PC-3 (cell line): ENCODE data around the gene ERO1B. TPM values are rescaled to one million over a fixed set of nuclear protein-coding genes. Genes with fewer than 3 reads are reported as not detected.

Source experiments
- ATAC-seq: fragments of 200-7000 bp; cut with Tn5 transposase; 2 replicates; pipeline ENCODE4 v1.9.1; 2020; ENCODE audit warnings: mild to moderate bottlenecking, moderate library complexity
- BruUV-seq: library from RNA; stranded (reverse); fragments of 400-500 nt; replicated peaks from 2 replicates; lab custom pipeline; 2021; lab: Mats Ljungman, UMichigan
- CTCF ChIA-PET: fragments of 300-600 bp; sonication (Branson Sonifier 250); formaldehyde crosslinking; loops from one replicate; lab custom pipeline; 2022; ENCODE audit warnings: antibody characterized with exemption; lab: Charles Lee
- POLR2A ChIA-PET: fragments of 300-600 bp; sonication (Branson Sonifier 250); formaldehyde crosslinking; loops from one replicate; lab custom pipeline; 2022; ENCODE audit warnings: antibody characterized with exemption; ENCODE audit not compliant: unreplicated experiment; lab: Charles Lee
- DNase-seq: peaks from one replicate; pipeline ENCODE4 v3.0.0-alpha.2; 2015
- H2AFZ ChIP-seq: fragments of 300-600 bp; sonication (generic); 2 replicates; pipeline ENCODE4 v1.6.0; 2016; ENCODE audit warnings: antibody characterized with exemption, low read length
- H3F3A ChIP-seq: fragments of 300-600 bp; sonication (generic); one replicate; pipeline ENCODE4 v1.6.0; 2017; ENCODE audit warnings: antibody characterized with exemption, low read length, control low read depth, mild to moderate bottlenecking; ENCODE audit not compliant: unreplicated experiment
- H3K27ac ChIP-seq: fragments of 300-600 bp; sonication (generic); 2 replicates; pipeline ENCODE4 v1.5.1; 2016; ENCODE audit warnings: mild to moderate bottlenecking, low read length
- H3K27me3 ChIP-seq: fragments of 300-600 bp; sonication (generic); 2 replicates; pipeline ENCODE4 v1.6.1; 2016; ENCODE audit warnings: low read length, mixed read lengths
- H3K36me3 ChIP-seq: fragments of 300-600 bp; sonication (generic); 2 replicates; pipeline ENCODE4 v1.6.1; 2016; ENCODE audit warnings: low read depth, mixed run types, low read length, mixed read lengths
- H3K4me1 ChIP-seq: fragments of 300-600 bp; sonication (generic); 2 replicates; pipeline ENCODE4 v1.5.1; 2016; ENCODE audit warnings: low read length; ENCODE audit not compliant: insufficient read depth
- H3K4me2 ChIP-seq: fragments of 300-600 bp; sonication (generic); 2 replicates; pipeline ENCODE4 v1.6.0; 2016; ENCODE audit warnings: low read length
- H3K4me3 ChIP-seq: fragments of 300-600 bp; sonication (generic); 2 replicates; pipeline ENCODE4 v1.5.1; 2016; ENCODE audit warnings: mild to moderate bottlenecking, low read length, mixed read lengths
- H3K79me2 ChIP-seq: fragments of 300-600 bp; sonication (generic); 2 replicates; pipeline ENCODE4 v1.6.1; 2017; ENCODE audit warnings: low read length, mixed read lengths
- H3K9ac ChIP-seq: fragments of 300-600 bp; sonication (generic); 2 replicates; pipeline ENCODE4 v1.6.0; 2016; ENCODE audit warnings: mild to moderate bottlenecking, low read length
- H3K9me2 ChIP-seq: fragments of 300-600 bp; sonication (generic); replicated peaks from 2 replicates; pipeline ENCODE4 v1.6.1; 2016; ENCODE audit warnings: mixed run types, low read length, mixed read lengths
- H3K9me3 ChIP-seq: fragments of 300-600 bp; sonication (generic); 2 replicates; pipeline ENCODE4 v1.6.1; 2016; ENCODE audit warnings: low read length, mixed read lengths
- H4K20me1 ChIP-seq: fragments of 300-600 bp; sonication (generic); 2 replicates; pipeline ENCODE4 v1.6.1; 2016; ENCODE audit warnings: low read length, mixed read lengths
- CTCF ChIP-seq: fragments of 300-600 bp; sonication (generic); conservative IDR thresholded peaks from 2 replicates; pipeline ENCODE4 v1.5.1; 2017; ENCODE audit warnings: antibody characterized with exemption, low read depth, mild to moderate bottlenecking, low read length
- EZH2 ChIP-seq: fragments of 300-600 bp; sonication (generic); IDR thresholded peaks from one replicate; pipeline ENCODE4 v1.6.1; 2017; ENCODE audit warnings: antibody characterized with exemption, mild to moderate bottlenecking, low read length; ENCODE audit not compliant: unreplicated experiment
- EZH2phosphoT487 ChIP-seq: fragments of 300-600 bp; sonication (generic); IDR thresholded peaks from 2 replicates; pipeline ENCODE4 v1.6.1; 2018; ENCODE audit warnings: mild to moderate bottlenecking, antibody characterized with exemption, low read length, borderline replicate concordance
- intact Hi-C: fragments of 100-400 bp; cut with micrococcal nuclease; formaldehyde crosslinking; loops from 2 replicates; pipeline ENCODE4 v1.9.0; 2023
- total RNA-seq: library from RNA; depleted of rRNA; stranded (reverse); fragments of >200 nt; gene quantifications from 2 replicates; pipeline ENCODE4 v1.2.3, GENCODE V29; 2014

Gene ERO1B
- total RNA-seq, 1 experiment from 2014 or later: 0.95 TPM

- intact Hi-C loops: no loop called here
- Histone ChIP-seq H3K4me1 (no peaks in the 10 kb centered on the region), H3K9me2 (no peaks in the 10 kb centered on the region), H3K4me3 (no peak overlapping the region), H3K9ac (no peak overlapping the region), H3F3A (no peaks in the 10 kb centered on the region), H3K4me2 (no peak overlapping the region), H3K27ac (no peak overlapping the region), H4K20me1 (no peaks in the 10 kb centered on the region), H2AFZ (no peak overlapping the region), H3K27me3 (no peaks in the 10 kb centered on the region), H3K9me3 (no peaks in the 10 kb centered on the region), H3K36me3 (no peaks in the 10 kb centered on the region), H3K79me2 (no peaks in the 10 kb centered on the region)
- BruUV-seq: no TSS peak
- DNase-seq (no peak), ATAC-seq (no peak)
- TF ChIP-seq EZH2phosphoT487 (no peak), EZH2 (no peak), CTCF (no peak)
- ChIA-PET CTCF (no interaction called here), POLR2A (no interaction called here)
Observed at GRCh38 chr1:236228411-236228810, 53.3 kb downstream of the ERO1B start.

- Histone ChIP-seq H3K9me3 (no peaks in the 10 kb centered on the region), H3K27me3 (no peaks in the 10 kb centered on the region), H4K20me1 (no peaks in the 10 kb centered on the region), H3K36me3 (no peaks in the 10 kb centered on the region), H3K9ac (no peak overlapping the region), H3K79me2 (no peaks in the 10 kb centered on the region), H3K9me2 (no peaks in the 10 kb centered on the region), H3K4me3 (no peak overlapping the region), H2AFZ (no peak overlapping the region), H3K27ac (no peak overlapping the region), H3K4me1 (no peaks in the 10 kb centered on the region), H3K4me2 (no peak overlapping the region), H3F3A (no peaks in the 10 kb centered on the region)
- intact Hi-C loops: no loop called here
- ATAC-seq: no peak
- TF ChIP-seq CTCF: no peak
- no peak for TF ChIP-seq EZH2phosphoT487
- no peak for TF ChIP-seq EZH2
- BruUV-seq: no TSS peak
- CTCF ChIA-PET: no interaction called here
- POLR2A ChIA-PET: no interaction called here
- no peak for DNase-seq
Observed at GRCh38 chr1:236222632-236223031, 59.1 kb downstream of the ERO1B start.

- intact Hi-C loops: no loop called here
- ChIA-PET POLR2A (no interaction called here), CTCF (no interaction called here)
- Histone ChIP-seq H3K36me3 (no peaks in the 10 kb centered on the region), H3K79me2 (no peaks in the 10 kb centered on the region), H2AFZ (no peak overlapping the region), H4K20me1 (no peaks in the 10 kb centered on the region), H3K4me2 (no peak overlapping the region), H3K9me3 (no peaks in the 10 kb centered on the region), H3K27ac (no peak overlapping the region), H3K9me2 (no peaks in the 10 kb centered on the region), H3K4me1 (no peaks in the 10 kb centered on the region), H3F3A (no peaks in the 10 kb centered on the region), H3K27me3 (no peaks in the 10 kb centered on the region), H3K9ac (no peak overlapping the region), H3K4me3 (no peak overlapping the region)
- ATAC-seq: no peak
- no TSS peak for BruUV-seq
- no peak for DNase-seq
- TF ChIP-seq EZH2 (no peak), CTCF (no peak), EZH2phosphoT487 (no peak)
Observed at GRCh38 chr1:236220473-236220872, 61.3 kb downstream of the ERO1B start.
